DND-41 (cell line): ENCODE measurements around the gene DNAH2.

Experiments used
- ATAC-seq: fragments of 200-7000 bp; cut with Tn5 transposase; 3 replicates; pipeline ENCODE4 v1.9.1; 2021; ENCODE audit warnings: low read depth; ENCODE audit not compliant: insufficient read depth
- DNase-seq: peaks from one replicate; pipeline ENCODE4 v3.0.0-alpha.2; 2020
- H2AFZ ChIP-seq: 2 replicates; pipeline ENCODE4 v1.6.0; 2012; ENCODE audit warnings: low read depth, low read length
- H3K27ac ChIP-seq: 2 replicates; pipeline ENCODE4 v1.5.1; 2012; ENCODE audit warnings: low read length, inconsistent platforms
- H3K27me3 ChIP-seq: fragments of 200-600 bp; sonication (generic); 2 replicates; pipeline ENCODE4 v1.6.0; 2012; ENCODE audit warnings: low read length, mild to moderate bottlenecking, inconsistent platforms; ENCODE audit not compliant: insufficient read depth, poor library complexity
- H3K36me3 ChIP-seq: 2 replicates; pipeline ENCODE4 v1.5.1; 2012; ENCODE audit warnings: low read length, inconsistent platforms; ENCODE audit not compliant: insufficient read depth
- H3K4me1 ChIP-seq: 2 replicates; pipeline ENCODE4 v1.5.1; 2012; ENCODE audit warnings: mild to moderate bottlenecking, low read length; ENCODE audit not compliant: insufficient read depth
- H3K4me2 ChIP-seq: 2 replicates; pipeline ENCODE4 v1.6.0; 2012; ENCODE audit warnings: mild to moderate bottlenecking, moderate library complexity, low read length, inconsistent platforms; ENCODE audit not compliant: insufficient read depth
- H3K4me3 ChIP-seq, 2 experiments: fragments of 200-600 bp in 1 of 2; shearing (Covaris generic) in 1 of 2; 2 replicates each; pipeline ENCODE4 v1.5.1; 2012 to 2016; ENCODE audit warnings: inconsistent platforms in 2 of 2, low read length in 2 of 2, mild to moderate bottlenecking in 2 of 2, low read depth in 1 of 2, moderate library complexity in 1 of 2
- H3K79me2 ChIP-seq: 2 replicates; pipeline ENCODE4 v1.6.0; 2012; ENCODE audit warnings: low read length, inconsistent platforms; ENCODE audit not compliant: insufficient read depth
- H3K9ac ChIP-seq: 2 replicates; pipeline ENCODE4 v1.6.0; 2012; ENCODE audit warnings: low read depth, mild to moderate bottlenecking, inconsistent platforms, low read length, moderate library complexity
- H3K9me3 ChIP-seq: 2 replicates; pipeline ENCODE4 v1.5.1; 2012; ENCODE audit warnings: low read length, moderate library complexity, mild to moderate bottlenecking, inconsistent platforms; ENCODE audit not compliant: insufficient read depth, severe bottlenecking
- H4K20me1 ChIP-seq: 2 replicates; pipeline ENCODE4 v1.6.0; 2012; ENCODE audit warnings: low read length; ENCODE audit not compliant: insufficient read depth
- CTCF ChIP-seq: IDR thresholded peaks from 2 replicates; pipeline ENCODE4 v1.5.1; 2012; ENCODE audit warnings: borderline replicate concordance, low read length, moderate library complexity, mild to moderate bottlenecking; ENCODE audit not compliant: poor library complexity, severe bottlenecking; ENCODE audit errors: extremely low read depth
- EZH2 ChIP-seq: IDR thresholded peaks from 3 replicates; pipeline ENCODE4 v1.6.1; 2012; ENCODE audit warnings: borderline replicate concordance, low read depth, mild to moderate bottlenecking, moderate library complexity, low read length, inconsistent platforms; ENCODE audit not compliant: severe bottlenecking

DNAH2 gene

GRCh38 chr17:7814969-7815368, 97.4 kb downstream of the DNAH2 start:
- H3K9me3 ChIP-seq: no peaks in the 10 kb centered on the region
- H3K4me2 ChIP-seq: no peak overlapping the region
- H3K79me2 ChIP-seq: no peaks in the 10 kb centered on the region
- no peaks in the 10 kb centered on the region for H4K20me1 ChIP-seq
- TF ChIP-seq EZH2: no peak
- no peak for TF ChIP-seq CTCF
- no peak overlapping the region for H3K27ac ChIP-seq
- H3K4me1 ChIP-seq: no peaks in the 10 kb centered on the region
- H3K36me3 ChIP-seq: no peaks in the 10 kb centered on the region
- no peak overlapping the region for H3K9ac ChIP-seq
- ATAC-seq (no peak), DNase-seq (no peak)
- H2AFZ ChIP-seq: no peak overlapping the region
- H3K4me3 ChIP-seq: no peak overlapping the region
- peaks cover 20% of the 10 kb centered on the region for H3K27me3 ChIP-seq

- H3K4me1 ChIP-seq: no peaks in the 10 kb centered on the region
- H3K4me3 ChIP-seq: no peak overlapping the region
- no peaks in the 10 kb centered on the region for H3K9me3 ChIP-seq
- no peak overlapping the region for H2AFZ ChIP-seq
- no peak overlapping the region for H3K9ac ChIP-seq
- DNase-seq: no peak
- no peak overlapping the region for H3K27ac ChIP-seq
- peaks cover 17% of the 10 kb centered on the region for H3K27me3 ChIP-seq
- no peak overlapping the region for H3K4me2 ChIP-seq
- TF ChIP-seq EZH2: no peak
- TF ChIP-seq CTCF: no peak
- no peaks in the 10 kb centered on the region for H3K79me2 ChIP-seq
- no peaks in the 10 kb centered on the region for H3K36me3 ChIP-seq
- no peak for ATAC-seq
- no peaks in the 10 kb centered on the region for H4K20me1 ChIP-seq
Measured at GRCh38 chr17:7816926-7817642, 99.5 kb downstream of the DNAH2 start.

GRCh38 chr17:7817643-7817964, 100.1 kb downstream of the DNAH2 start:
- H3K9ac ChIP-seq: no peak overlapping the region
- no peaks in the 10 kb centered on the region for H3K4me1 ChIP-seq
- peaks cover 17% of the 10 kb centered on the region for H3K27me3 ChIP-seq
- H2AFZ ChIP-seq: no peak overlapping the region
- no peak for TF ChIP-seq EZH2
- TF ChIP-seq CTCF: no peak
- H3K9me3 ChIP-seq: no peaks in the 10 kb centered on the region
- H4K20me1 ChIP-seq: no peaks in the 10 kb centered on the region
- no peak for DNase-seq
- no peak overlapping the region for H3K27ac ChIP-seq
- no peak overlapping the region for H3K4me3 ChIP-seq
- H3K36me3 ChIP-seq: no peaks in the 10 kb centered on the region
- no peak overlapping the region for H3K4me2 ChIP-seq
- H3K79me2 ChIP-seq: no peaks in the 10 kb centered on the region
- no peak for ATAC-seq

GRCh38 chr17:7818026-7818425, 100.5 kb downstream of the DNAH2 start:
- TF ChIP-seq EZH2 (no peak), CTCF (no peak)
- no peak overlapping the region for H3K27ac ChIP-seq
- H3K9ac ChIP-seq: no peak overlapping the region
- H4K20me1 ChIP-seq: no peaks in the 10 kb centered on the region
- H2AFZ ChIP-seq: no peak overlapping the region
- ATAC-seq (no peak), DNase-seq (no peak)
- H3K4me2 ChIP-seq: no peak overlapping the region
- H3K4me1 ChIP-seq: no peaks in the 10 kb centered on the region
- H3K4me3 ChIP-seq: no peak overlapping the region
- no peaks in the 10 kb centered on the region for H3K36me3 ChIP-seq
- no peaks in the 10 kb centered on the region for H3K9me3 ChIP-seq
- H3K79me2 ChIP-seq: no peaks in the 10 kb centered on the region
- peaks cover 17% of the 10 kb centered on the region for H3K27me3 ChIP-seq
